ENCODE results near the gene BPIFB1. TPM values are rescaled to one million over a fixed set of nuclear protein-coding genes. Genes with fewer than 3 reads are reported as not detected.

Gene BPIFB1
- total RNA-seq, 1 donor from 2014 or later = not detected

DNA sequence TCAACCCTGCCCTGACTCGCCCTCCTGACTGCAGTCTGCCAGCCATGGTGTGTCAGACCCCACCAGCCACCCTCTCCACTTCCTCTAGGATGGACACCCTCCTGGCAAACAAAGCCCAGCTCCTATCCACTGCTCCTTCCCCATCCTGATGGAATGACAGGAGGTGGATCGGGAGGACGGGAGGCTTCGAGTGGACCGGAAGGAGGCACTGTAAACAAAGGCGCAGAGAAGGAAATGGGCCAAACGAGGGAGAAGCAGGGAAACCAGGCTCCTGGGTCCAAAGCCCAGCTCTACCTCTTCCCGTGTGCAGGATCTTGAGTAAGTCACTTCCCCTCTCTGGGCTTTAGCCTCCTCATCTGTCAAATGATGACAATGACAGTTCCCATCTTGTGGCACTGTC is 40.2 kb downstream of the BPIFB1 start:
- no peaks in the 10 kb centered on the region for H3K36me3 Mint-ChIP-seq (ENCODE audit: low read depth)
- H3K9me3 Mint-ChIP-seq = no peaks in the 10 kb centered on the region
- DNase-seq (ENCODE audit: low spot score) = no peak
- no peaks in the 10 kb centered on the region for H3K4me1 Mint-ChIP-seq (ENCODE audit: low read depth)
- no peak overlapping the region for H3K4me3 Mint-ChIP-seq (ENCODE audit: low read depth)
- H3K27ac Mint-ChIP-seq = no peak overlapping the region
- H3K27me3 Mint-ChIP-seq (ENCODE audit: low read depth) = peaks cover 4% of the 10 kb centered on the region
- intact Hi-C loops (cut with micrococcal nuclease) = no loop called here

DNA sequence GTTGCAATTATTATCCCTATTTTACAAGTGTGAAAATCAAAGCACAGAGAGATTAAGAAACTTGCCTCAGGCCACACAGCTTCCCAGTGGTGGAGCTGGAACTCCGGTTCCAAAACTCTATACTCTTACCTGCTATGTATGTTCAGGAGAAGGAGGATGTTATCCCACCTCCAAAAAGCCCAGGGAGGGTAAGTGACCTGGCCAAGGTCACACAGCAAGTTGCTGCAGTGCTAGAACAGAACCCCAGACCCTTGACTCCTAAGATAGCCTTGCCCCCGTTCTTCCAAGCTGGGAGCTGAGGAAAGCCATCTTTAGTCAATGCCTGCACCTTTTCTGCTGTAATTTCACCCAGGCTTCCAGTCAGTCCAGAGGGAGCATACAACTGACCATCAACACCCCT is 42.3 kb downstream of the BPIFB1 start:
- Mint-ChIP-seq H3K4me1 (ENCODE audit: low read depth) (no peaks in the 10 kb centered on the region), H3K27me3 (ENCODE audit: low read depth) (peaks cover 6% of the 10 kb centered on the region), H3K4me3 (ENCODE audit: low read depth) (no peak overlapping the region)

DNA sequence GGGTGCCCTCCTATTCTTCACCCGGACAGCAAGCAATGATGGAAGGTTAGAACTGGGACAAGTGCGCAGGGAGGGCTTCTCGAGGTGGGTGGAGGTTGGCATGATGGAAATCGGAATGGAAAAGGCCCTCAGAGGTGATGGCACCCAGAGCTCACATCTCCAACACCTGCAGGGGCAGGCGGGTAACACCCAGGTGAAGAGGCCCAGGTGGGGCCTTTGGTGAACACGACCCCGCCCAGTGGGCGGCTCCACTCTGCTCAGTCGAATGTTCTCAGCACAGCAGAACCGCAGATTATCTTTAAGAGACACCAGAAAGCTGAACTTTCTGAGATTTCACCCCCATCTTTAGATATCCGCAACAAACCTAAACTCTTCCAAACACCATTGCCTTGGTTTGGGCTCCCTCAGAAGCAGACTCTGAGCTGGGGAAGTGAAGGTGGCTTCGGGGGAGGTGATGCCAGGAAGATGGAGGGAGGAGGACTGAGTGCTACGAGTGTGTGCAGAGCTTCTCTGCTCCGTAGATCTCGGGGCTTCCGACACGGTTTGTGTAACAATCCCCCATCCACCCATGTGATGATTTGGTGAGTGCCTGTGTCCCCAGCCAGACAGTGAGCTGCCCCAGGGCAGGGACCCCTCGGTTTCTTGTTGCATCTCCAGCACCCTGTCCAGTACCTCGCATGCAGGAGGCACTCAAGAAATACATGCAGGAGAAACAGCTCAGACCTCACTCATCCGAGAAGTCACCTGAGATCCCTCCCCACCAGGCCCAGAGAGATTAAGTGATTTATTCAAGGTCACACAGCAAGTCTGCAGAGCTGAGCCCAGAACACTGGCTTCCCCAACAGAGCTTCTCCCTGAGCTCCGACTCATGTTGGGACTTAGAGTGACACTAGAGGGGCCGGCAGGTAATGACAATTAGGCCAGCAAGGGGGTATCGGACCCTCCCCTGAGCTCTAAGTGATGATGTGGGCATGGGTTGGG is 45.4 kb downstream of the BPIFB1 start:
- intact Hi-C loops (cut with micrococcal nuclease) = no loop called here
- DNase-seq (ENCODE audit: low spot score) = no peak
- H3K9me3 Mint-ChIP-seq = no peaks in the 10 kb centered on the region
- no peak overlapping the region for H3K4me3 Mint-ChIP-seq (ENCODE audit: low read depth)
- peaks cover 4% of the 10 kb centered on the region for H3K27me3 Mint-ChIP-seq (ENCODE audit: low read depth)
- no peak overlapping the region for H3K27ac Mint-ChIP-seq
- H3K36me3 Mint-ChIP-seq (ENCODE audit: low read depth) = no peaks in the 10 kb centered on the region
- no peaks in the 10 kb centered on the region for H3K4me1 Mint-ChIP-seq (ENCODE audit: low read depth)

More for the DNA sequence above, 42.3 kb downstream of the BPIFB1 start:
- DNase-seq (ENCODE audit: low spot score) = no peak
- H3K36me3 Mint-ChIP-seq (ENCODE audit: low read depth) = no peaks in the 10 kb centered on the region
- H3K9me3 Mint-ChIP-seq = no peaks in the 10 kb centered on the region
- H3K27ac Mint-ChIP-seq = no peak overlapping the region
- intact Hi-C loops (cut with micrococcal nuclease) = no loop called here

DNA sequence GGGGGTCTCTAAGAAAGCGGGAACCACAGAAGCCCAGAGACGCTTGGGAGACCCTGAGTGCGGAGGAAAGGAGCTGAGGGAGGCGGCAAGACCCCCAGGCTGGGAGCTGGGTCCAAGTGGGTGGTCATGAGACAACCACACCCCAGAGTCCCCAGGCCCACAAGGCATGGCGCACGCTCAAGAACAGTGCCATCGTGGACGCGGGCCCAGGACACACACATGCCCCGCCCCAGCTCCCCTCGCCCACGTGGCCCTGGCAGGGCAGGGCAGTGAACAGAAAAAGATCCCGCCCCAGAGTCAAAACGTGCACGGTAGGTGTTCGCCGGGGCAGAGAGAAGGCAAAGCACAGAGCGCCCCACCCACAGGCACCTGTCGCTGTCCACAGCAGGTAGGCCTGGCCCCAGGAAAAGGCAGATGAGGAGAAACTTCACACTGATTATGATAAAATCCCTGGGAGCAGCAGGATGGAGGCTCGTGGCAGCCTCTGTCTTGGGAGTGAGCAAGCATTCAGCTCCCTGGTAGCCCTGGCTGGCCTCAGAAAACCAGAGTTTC is 50.0 kb downstream of the BPIFB1 start:
- Mint-ChIP-seq H3K36me3 (ENCODE audit: low read depth) (no peaks in the 10 kb centered on the region), H3K9me3 (no peaks in the 10 kb centered on the region), H3K4me1 (ENCODE audit: low read depth) (peaks cover 3% of the 10 kb centered on the region), H3K27me3 (ENCODE audit: low read depth) (peaks cover 4% of the 10 kb centered on the region), H3K27ac (no peak overlapping the region), H3K4me3 (ENCODE audit: low read depth) (no peak overlapping the region)
- intact Hi-C loops (cut with micrococcal nuclease) = no loop called here
- no peak for DNase-seq (ENCODE audit: low spot score)

- H3K27me3 Mint-ChIP-seq (ENCODE audit: low read depth) = peaks cover 4% of the 10 kb centered on the region
Measured at GRCh38 chr20:33333616-33334015, 50.6 kb downstream of the BPIFB1 start.

GRCh38 chr20:33334111-33334510 is 51.1 kb downstream of the BPIFB1 start:
- no peak overlapping the region for H3K27ac Mint-ChIP-seq
- H3K36me3 Mint-ChIP-seq (ENCODE audit: low read depth) = no peaks in the 10 kb centered on the region
- no peak for DNase-seq (ENCODE audit: low spot score)
- no peaks in the 10 kb centered on the region for H3K9me3 Mint-ChIP-seq
- H3K27me3 Mint-ChIP-seq (ENCODE audit: low read depth) = no peaks in the 10 kb centered on the region
- intact Hi-C loops (cut with micrococcal nuclease) = no loop called here
- H3K4me1 Mint-ChIP-seq (ENCODE audit: low read depth) = peaks cover 8% of the 10 kb centered on the region
- H3K4me3 Mint-ChIP-seq (ENCODE audit: low read depth) = no peak overlapping the region

More at GRCh38 chr20:33333616-33334015, 50.6 kb downstream of the BPIFB1 start:
- no peaks in the 10 kb centered on the region for H3K36me3 Mint-ChIP-seq (ENCODE audit: low read depth)
- H3K4me1 Mint-ChIP-seq (ENCODE audit: low read depth) = peaks cover 7% of the 10 kb centered on the region
- no peaks in the 10 kb centered on the region for H3K9me3 Mint-ChIP-seq
- intact Hi-C loops (cut with micrococcal nuclease) = no loop called here
- H3K27ac Mint-ChIP-seq = no peak overlapping the region
- no peak overlapping the region for H3K4me3 Mint-ChIP-seq (ENCODE audit: low read depth)
- no peak for DNase-seq (ENCODE audit: low spot score)

DNA sequence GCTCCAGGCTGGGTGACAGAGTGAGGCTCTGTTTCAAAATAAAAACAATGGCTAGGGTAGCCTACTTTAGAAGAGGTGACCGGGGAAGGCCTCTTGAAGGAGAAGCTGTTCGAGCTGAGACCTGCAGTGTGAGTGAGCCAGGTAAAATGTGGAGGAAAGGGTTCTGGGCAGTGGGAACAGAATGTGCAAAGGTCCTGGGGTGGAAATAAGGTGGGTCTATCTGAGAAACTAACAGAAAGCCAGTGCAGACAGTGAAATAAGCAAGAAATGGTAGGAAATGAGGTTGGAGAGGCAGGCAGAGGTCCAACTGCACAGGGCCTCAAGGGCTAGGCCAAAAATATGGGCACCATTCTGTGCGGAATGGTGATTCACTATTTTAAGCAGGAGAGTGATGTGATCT is 53.4 kb downstream of the BPIFB1 start:
- H3K27me3 Mint-ChIP-seq (ENCODE audit: low read depth) = no peaks in the 10 kb centered on the region
- H3K9me3 Mint-ChIP-seq = no peaks in the 10 kb centered on the region
- no peak overlapping the region for H3K4me3 Mint-ChIP-seq (ENCODE audit: low read depth)
- no peak overlapping the region for H3K27ac Mint-ChIP-seq
- intact Hi-C loops (cut with micrococcal nuclease) = no loop called here
- no peaks in the 10 kb centered on the region for H3K36me3 Mint-ChIP-seq (ENCODE audit: low read depth)
- H3K4me1 Mint-ChIP-seq (ENCODE audit: low read depth) = peaks cover 8% of the 10 kb centered on the region
- DNase-seq (ENCODE audit: low spot score) = no peak

GRCh38 chr20:33337119-33337518 is 54.1 kb downstream of the BPIFB1 start:
- Mint-ChIP-seq H3K36me3 (ENCODE audit: low read depth) (no peaks in the 10 kb centered on the region), H3K4me3 (ENCODE audit: low read depth) (no peak overlapping the region), H3K4me1 (ENCODE audit: low read depth) (peaks cover 8% of the 10 kb centered on the region), H3K27me3 (ENCODE audit: low read depth) (no peaks in the 10 kb centered on the region), H3K9me3 (no peaks in the 10 kb centered on the region), H3K27ac (no peak overlapping the region)
- no peak for DNase-seq (ENCODE audit: low spot score)
- intact Hi-C loops (cut with micrococcal nuclease) = no loop called here

DNA sequence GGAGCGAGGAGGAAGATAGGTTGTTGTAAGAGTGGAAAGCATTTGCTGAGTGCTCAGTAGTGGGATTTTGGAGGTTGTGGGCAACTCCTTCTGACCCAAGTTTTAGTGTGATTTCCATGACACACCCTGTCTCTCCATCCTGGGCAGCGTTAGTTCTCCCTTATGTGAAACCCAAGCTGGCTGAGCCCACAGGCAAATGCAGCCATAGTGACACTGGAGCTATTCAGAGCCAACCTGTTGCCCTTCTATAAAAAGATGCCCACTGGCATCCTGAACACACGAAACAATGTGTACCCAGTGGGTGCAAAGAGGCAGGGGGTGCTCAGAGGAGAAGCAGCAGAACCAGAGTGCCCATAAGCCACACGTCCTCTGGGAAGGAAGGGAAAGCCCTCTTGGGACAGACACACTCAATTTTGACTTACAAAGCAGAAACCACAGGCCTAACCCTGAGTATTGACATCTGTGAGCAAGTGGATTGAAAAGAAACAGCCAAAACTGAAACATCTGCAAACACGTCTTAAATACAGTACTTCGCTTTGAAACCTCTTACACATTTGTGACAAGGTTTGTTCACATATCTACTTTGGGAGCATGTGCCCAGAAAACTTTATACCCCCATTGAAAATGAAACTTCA is 54.6 kb downstream of the BPIFB1 start:
- Mint-ChIP-seq H3K9me3 (no peaks in the 10 kb centered on the region), H3K4me3 (ENCODE audit: low read depth) (no peak overlapping the region), H3K27me3 (ENCODE audit: low read depth) (no peaks in the 10 kb centered on the region), H3K27ac (no peak overlapping the region), H3K36me3 (ENCODE audit: low read depth) (no peaks in the 10 kb centered on the region), H3K4me1 (ENCODE audit: low read depth) (peaks cover 8% of the 10 kb centered on the region)
- intact Hi-C loops (cut with micrococcal nuclease) = no loop called here
- DNase-seq (ENCODE audit: low spot score) = no peak

DNA sequence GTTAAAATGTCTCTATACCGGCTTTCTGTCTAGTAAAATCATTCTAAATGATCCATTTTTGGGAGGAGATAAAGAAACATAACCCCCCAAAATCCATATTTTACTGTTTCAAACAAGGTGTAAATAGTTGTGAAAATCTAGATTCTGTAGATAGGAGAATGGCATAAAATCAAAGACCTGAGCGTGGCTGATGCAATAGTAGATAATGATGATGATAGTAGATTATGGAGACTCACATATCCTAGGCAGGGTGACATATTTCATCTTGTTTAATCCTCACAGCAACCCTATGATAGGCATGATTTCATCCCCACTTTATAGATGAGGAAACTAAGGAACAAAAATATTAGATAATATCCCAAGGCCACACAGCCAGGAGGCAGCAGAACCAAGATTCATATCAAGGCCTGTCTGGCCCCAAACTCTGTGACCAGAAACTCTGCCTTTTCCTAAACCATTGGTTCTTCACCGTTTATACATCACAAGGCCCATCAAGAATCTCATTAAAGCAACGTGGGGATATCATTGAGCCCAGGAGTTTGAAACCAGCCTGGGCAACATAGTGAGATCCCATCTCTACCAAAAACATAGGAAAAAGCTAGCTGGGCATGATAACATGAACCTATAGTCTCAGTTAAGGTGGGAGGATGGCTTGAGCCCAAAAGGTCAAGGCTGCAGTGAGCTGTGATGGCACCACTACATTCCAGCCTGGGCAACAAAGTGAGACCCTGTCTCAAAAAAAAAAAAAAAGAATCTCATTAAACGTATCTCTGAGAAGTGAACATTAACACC is 55.6 kb downstream of the BPIFB1 start:
- Mint-ChIP-seq H3K36me3 (ENCODE audit: low read depth) (no peaks in the 10 kb centered on the region), H3K27me3 (ENCODE audit: low read depth) (no peaks in the 10 kb centered on the region), H3K9me3 (no peaks in the 10 kb centered on the region), H3K4me3 (ENCODE audit: low read depth) (no peak overlapping the region), H3K27ac (no peak overlapping the region), H3K4me1 (ENCODE audit: low read depth) (peaks cover 8% of the 10 kb centered on the region)
- no peak for DNase-seq (ENCODE audit: low spot score)
- intact Hi-C loops (cut with micrococcal nuclease) = no loop called here

GRCh38 chr20:33339515-33340058 is 56.6 kb downstream of the BPIFB1 start:
- Mint-ChIP-seq H3K27me3 (ENCODE audit: low read depth) (no peaks in the 10 kb centered on the region), H3K36me3 (ENCODE audit: low read depth) (no peaks in the 10 kb centered on the region), H3K9me3 (no peaks in the 10 kb centered on the region), H3K27ac (no peak overlapping the region), H3K4me3 (ENCODE audit: low read depth) (no peak overlapping the region), H3K4me1 (ENCODE audit: low read depth) (peaks cover 8% of the 10 kb centered on the region)
- no peak for DNase-seq (ENCODE audit: low spot score)
- intact Hi-C loops (cut with micrococcal nuclease) = no loop called here

GRCh38 chr20:33343521-33343920 is 60.5 kb downstream of the BPIFB1 start:
- no peaks in the 10 kb centered on the region for H3K9me3 Mint-ChIP-seq
- H3K27ac Mint-ChIP-seq = no peak overlapping the region
- no peaks in the 10 kb centered on the region for H3K27me3 Mint-ChIP-seq (ENCODE audit: low read depth)
- intact Hi-C loops (cut with micrococcal nuclease) = no loop called here
- H3K4me3 Mint-ChIP-seq (ENCODE audit: low read depth) = no peak overlapping the region
- H3K36me3 Mint-ChIP-seq (ENCODE audit: low read depth) = no peaks in the 10 kb centered on the region
- no peak for DNase-seq (ENCODE audit: low spot score)
- H3K4me1 Mint-ChIP-seq (ENCODE audit: low read depth) = peaks cover 1% of the 10 kb centered on the region

All from activated T-helper 2 cell treated with anti-CD3 and anti-CD28 coated beads, Interferon-gamma antibody, Interleukin-2, Interleukin-4, amounts not matched to agents 10 μg/mL and 5 μg/mL and 100 μg/mL, durations not matched to agents 14 hours and 24 hours and 36 hours (primary cell).